Measurements from ENCODE around the gene RAB7A. TPM values are rescaled to one million over a fixed set of nuclear protein-coding genes. Genes with fewer than 3 reads are reported as not detected.

RAB7A gene
- total RNA-seq, 6 donors from 2014 or later, result 72.3 to 287 (median 139) TPM

DNA sequence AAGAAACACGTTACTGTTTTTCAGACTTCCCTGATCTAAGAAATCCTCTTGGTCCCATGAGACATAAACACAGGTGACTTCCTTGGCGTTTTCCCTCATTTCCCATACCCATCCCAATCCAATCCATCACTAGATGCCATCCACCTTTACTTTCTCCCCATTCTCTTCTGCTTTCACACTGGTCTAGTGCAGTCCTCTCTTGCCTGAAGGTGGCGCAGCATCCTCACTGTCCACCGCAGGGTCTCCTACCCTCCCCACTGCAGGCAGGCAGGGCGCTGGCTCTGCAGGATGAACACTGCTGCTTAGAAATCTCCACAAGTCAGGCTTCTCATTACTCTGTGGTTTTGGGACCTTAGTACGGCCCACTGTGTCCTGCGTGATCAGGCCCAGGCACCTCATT lies 58.2 kb downstream of the RAB7A start:
- H3K9me3 ChIP-seq, result no peaks in the 10 kb centered on the region
- TF ChIP-seq POLR2AphosphoS5 (IDR thresholded peaks at IDR 0.05) (no peak), CTCF (IDR thresholded peaks at IDR 0.05) (peak in 1 of 6 experiments; percentile 20), POLR2A (IDR thresholded peaks at IDR 0.05) (no peak)
- 85% methylated on average over 7 of the region's 7 CpGs for WGBS, 2 donors
- DNase-seq (no peak), ATAC-seq (ENCODE audit: low FRiP score in 2 of 2) (peak; percentile 46 to 62)
- no peak overlapping the region for H3K4me3 ChIP-seq
- no peaks in the 10 kb centered on the region for H3K27me3 ChIP-seq
- peaks cover 67 to 98% (median 75%) of the 10 kb centered on the region in 4 donors for H3K4me1 ChIP-seq
- H3K27ac ChIP-seq, result no peak overlapping the region
- H3K36me3 ChIP-seq, result no peaks in the 10 kb centered on the region

DNA sequence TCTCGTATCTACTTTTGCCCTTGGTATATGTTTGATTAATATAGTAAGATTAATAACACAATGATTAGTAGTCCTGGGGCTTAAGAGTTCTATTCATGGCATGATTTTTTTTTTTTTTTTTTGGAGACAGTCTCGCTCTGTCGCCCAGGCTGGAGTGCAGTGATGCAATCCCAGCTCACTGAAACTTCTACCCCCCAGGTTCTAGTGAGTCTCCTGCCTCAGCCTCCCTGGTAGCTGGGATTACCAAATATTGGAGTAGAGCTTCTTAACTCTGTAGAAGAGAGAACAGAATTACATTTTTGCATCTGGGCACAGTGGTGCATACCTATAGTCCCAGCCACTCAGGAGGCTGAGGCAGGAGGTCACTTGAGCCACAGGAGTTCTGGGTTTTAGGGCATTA lies 58.9 kb downstream of the RAB7A start:
- Histone ChIP-seq H3K9me3 (no peaks in the 10 kb centered on the region), H3K27ac (no peak overlapping the region), H3K4me1 (peaks cover 68 to 98% (median 76%) of the 10 kb centered on the region in 4 donors), H3K27me3 (no peaks in the 10 kb centered on the region), H3K4me3 (no peak overlapping the region), H3K36me3 (no peaks in the 10 kb centered on the region)
- DNase-seq (no peak), ATAC-seq (ENCODE audit: low FRiP score in 2 of 2) (no peak)
- 63 to 66% methylated on average over 3 of the region's 3 CpGs for WGBS, 2 donors
- no peak for TF ChIP-seq POLR2A (IDR thresholded peaks at IDR 0.05)
- no peak for TF ChIP-seq CTCF (IDR thresholded peaks at IDR 0.05)
- TF ChIP-seq EP300 (IDR thresholded peaks at IDR 0.05), result no peak
- no peak for TF ChIP-seq POLR2AphosphoS5 (IDR thresholded peaks at IDR 0.05)

DNA sequence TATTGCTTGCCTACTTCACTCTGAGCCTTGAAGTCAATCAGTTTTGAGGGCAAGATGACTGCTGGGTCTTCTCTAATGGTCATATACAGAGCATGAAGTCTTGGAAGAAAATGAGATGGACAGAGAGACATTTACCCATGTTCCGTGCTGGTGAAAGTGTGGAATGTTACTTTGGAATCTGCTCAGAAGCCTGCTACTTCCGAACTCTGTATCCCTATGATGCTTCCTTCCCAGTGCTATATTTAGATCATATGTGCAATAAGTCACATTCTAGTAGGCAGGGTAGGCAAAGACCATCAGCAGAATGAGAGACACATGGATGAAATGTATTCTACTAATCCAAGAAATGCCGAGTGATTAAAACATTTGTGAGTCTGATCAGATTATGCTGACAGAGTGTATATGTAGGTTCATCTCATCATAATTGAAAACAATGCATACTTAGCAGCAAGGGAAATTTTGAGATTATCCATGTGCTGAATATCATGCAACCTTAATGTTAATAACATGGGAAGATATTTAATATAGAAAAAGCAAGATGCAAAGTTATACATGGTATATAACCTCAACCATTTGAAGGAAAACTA lies 60.5 kb downstream of the RAB7A start:
- Histone ChIP-seq H3K27me3 (no peaks in the 10 kb centered on the region), H3K36me3 (no peaks in the 10 kb centered on the region), H3K4me3 (no peak overlapping the region), H3K9me3 (no peaks in the 10 kb centered on the region), H3K4me1 (peaks cover 55 to 88% (median 65%) of the 10 kb centered on the region in 4 donors), H3K27ac (peak overlapping the region in 1 of 4 donors; percentile 39)
- DNase-seq, result no peak
- 26 to 58% methylated on average over 3 of the region's 3 CpGs for WGBS, 2 donors
- no peak for TF ChIP-seq CTCF (IDR thresholded peaks at IDR 0.05)
- no peak for TF ChIP-seq EP300 (IDR thresholded peaks at IDR 0.05)
- TF ChIP-seq POLR2AphosphoS5 (IDR thresholded peaks at IDR 0.05), result no peak
- TF ChIP-seq POLR2A (IDR thresholded peaks at IDR 0.05), result no peak
- ATAC-seq (ENCODE audit: low FRiP score in 2 of 2), result no peak

GRCh38 chr3:128787256-128788253 lies 61.6 kb downstream of the RAB7A start:
- no peaks in the 10 kb centered on the region for H3K27me3 ChIP-seq
- H3K4me3 ChIP-seq, result no peak overlapping the region
- DNase-seq (no peak), ATAC-seq (ENCODE audit: low FRiP score in 2 of 2) (peak in 1 of 2 donors; percentile 40)
- TF ChIP-seq CTCF (IDR thresholded peaks at IDR 0.05) (peak in 3 of 6 experiments; percentile 15 to 35 (median 27)), EP300 (IDR thresholded peaks at IDR 0.05) (no peak)
- no peaks in the 10 kb centered on the region for H3K36me3 ChIP-seq
- H3K9me3 ChIP-seq, result no peaks in the 10 kb centered on the region
- peak overlapping the region in 2 of 4 donors; percentile 6 to 55 for H3K27ac ChIP-seq
- H3K4me1 ChIP-seq, result peaks cover 49 to 79% (median 61%) of the 10 kb centered on the region in 4 donors
- 78 to 86% methylated on average over 12 of the region's 12 CpGs for WGBS, 2 donors
